ENCODE results near the gene EPB42.

Gene EPB42

GRCh38 chr15:43220991-43221403 is at the start of gene EPB42:
EPB42 (minus strand) TSS chr15:43221018; CDS start chr15:43220825, 193 bp downstream.
- no peak for DNase-seq

DNA sequence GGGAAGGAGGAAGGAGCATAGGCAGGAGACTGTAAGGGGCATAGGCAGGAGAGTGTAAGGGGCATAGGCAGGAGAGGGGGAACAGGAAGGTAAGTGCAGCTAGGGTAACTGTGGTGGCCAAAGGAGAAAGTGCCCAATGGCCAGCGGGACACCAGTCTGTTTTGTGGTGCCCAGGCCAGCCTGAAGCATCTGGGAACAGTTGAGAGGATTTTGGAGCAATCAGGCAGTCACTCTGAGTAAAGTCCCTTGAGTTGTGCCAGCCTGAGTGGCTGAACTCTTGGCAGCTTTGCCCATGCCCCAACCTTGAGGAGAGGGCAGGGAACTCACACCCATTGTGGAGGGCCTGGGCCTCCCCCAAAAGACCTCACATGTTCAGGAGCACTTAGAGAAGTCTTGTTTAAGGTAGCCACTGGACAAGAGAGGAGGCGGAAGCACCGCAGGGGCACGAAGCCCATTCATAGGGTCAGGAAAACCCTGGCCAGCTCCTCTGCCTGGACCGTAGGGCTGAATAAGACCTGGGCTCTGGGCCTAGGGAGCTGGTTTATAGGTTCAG is 49.4 kb upstream of the EPB42 start:
- DNase-seq = no peak

- DNase-seq = peak; percentile 16
Observed at GRCh38 chr15:43268111-43269105, 47.6 kb upstream of the EPB42 start.

DNA sequence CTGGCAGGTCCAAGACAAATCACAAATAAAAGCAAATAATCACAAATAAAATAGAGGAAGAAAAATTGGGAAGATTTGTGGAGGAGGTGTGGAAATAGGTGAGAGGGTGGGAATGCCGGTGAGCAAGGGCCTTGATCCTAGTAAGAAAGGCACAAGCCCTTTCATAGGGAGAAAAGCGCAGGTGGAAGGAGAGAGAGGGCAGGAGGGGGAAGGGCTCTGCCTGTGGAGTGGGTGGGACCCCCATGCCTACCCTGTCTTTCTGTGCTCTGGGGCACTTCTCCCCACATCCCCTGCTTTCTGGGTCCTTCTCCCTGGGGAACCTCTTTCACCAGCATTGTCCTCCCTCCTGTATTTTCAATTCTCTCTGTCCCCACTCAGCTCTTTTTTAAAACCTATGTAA is 46.6 kb upstream of the EPB42 start:
- DNase-seq = no peak

GRCh38 chr15:43266834-43267233 is 46.0 kb upstream of the EPB42 start, which contains the start of gene TGM5:
TGM5 (minus strand) TSS chr15:43266928; CDS start chr15:43266849, 79 bp downstream.
- no peak for DNase-seq

DNA sequence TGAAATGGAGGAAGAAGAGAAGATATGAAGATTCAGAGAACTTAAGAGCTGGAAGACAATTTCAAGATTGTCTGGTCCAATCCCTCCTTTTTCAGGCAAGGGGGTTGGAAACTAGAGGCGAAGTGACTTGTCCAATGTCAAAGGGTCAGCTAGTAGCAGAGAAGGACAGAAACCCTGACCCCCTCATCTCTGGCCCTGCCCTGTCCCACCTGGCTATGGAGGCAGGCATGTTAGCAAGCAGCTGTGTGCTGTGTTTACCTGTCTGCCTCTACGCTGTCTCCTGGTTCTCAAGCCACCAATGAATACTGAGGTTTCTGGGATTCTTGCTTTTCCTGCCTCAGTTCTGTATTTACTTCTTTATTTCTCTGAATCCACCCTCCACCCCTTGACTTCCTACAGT is 45.6 kb upstream of the EPB42 start:
- no peak for DNase-seq

DNA sequence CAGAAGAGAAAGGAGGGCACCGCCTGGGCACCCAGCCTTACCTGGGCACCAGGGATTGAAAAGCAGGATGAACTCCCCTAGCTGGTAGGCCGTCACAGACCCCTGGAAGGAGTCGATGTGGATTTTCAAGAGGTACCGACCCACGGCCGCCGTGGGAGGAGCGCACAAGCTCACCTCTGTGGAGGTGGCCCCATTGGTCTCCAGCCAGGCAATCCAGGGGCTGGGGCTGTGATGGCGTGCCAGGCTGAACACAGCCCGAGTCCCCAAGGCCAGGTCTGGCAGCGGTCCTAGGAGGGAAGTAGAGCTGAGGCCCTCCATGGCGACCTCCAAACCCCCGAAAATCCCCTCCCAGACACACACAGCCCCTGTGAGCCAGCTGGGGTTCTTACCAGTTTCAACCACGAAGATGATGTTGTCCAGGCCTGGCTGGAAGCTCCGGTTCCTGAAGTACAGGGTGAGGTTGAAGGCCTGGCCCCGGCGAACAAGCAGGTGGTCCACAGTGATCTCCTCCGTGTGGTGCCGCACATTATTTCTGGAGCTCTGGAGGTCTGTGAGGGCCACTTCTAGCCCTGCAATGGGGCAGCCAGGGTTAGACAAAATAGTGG is 39.3 kb upstream of the EPB42 start:
- no peak for DNase-seq

DNA sequence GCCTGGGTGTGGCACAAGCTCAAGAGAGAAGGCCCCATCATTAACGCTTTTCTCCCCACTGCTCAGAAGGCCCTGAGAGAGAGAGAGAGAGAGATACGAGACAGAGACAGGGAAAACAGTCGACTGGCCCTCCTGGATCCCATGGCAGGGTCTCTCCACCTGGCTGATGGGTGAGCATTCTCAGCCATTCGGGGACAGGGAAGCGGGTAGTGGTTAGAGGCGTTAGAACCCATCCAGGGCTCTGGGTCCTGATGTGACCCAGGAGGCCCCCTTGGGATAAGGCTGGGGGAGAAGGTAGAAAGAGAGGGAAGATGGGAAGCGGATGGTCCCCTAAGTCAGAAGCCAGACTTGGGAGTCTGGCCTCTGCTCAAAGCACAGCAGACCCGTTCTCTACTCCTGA is 38.0 kb upstream of the EPB42 start:
- DNase-seq = no peak

GRCh38 chr15:43256341-43256740 is 35.5 kb upstream of the EPB42 start:
- DNase-seq = no peak

DNA sequence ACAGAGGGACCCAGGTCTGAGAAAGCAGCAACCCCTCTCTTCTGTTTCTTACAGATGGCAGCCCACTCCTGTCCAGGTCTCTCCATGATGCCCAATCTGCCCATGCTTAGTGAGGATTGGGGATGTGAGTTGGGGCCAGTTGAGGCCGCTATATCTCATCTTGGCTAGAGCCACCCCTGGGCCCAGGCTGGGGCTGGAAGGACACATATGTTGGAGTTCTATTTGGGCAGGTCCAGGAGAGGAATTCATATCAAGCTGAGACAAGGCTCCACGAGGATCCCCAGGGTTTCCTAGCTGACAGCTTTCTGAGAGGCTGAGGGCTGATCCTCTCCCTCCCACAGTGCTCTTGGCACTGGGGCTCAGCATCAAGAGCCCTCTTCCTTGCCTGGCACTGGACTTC is 34.6 kb upstream of the EPB42 start:
- no peak for DNase-seq

DNA sequence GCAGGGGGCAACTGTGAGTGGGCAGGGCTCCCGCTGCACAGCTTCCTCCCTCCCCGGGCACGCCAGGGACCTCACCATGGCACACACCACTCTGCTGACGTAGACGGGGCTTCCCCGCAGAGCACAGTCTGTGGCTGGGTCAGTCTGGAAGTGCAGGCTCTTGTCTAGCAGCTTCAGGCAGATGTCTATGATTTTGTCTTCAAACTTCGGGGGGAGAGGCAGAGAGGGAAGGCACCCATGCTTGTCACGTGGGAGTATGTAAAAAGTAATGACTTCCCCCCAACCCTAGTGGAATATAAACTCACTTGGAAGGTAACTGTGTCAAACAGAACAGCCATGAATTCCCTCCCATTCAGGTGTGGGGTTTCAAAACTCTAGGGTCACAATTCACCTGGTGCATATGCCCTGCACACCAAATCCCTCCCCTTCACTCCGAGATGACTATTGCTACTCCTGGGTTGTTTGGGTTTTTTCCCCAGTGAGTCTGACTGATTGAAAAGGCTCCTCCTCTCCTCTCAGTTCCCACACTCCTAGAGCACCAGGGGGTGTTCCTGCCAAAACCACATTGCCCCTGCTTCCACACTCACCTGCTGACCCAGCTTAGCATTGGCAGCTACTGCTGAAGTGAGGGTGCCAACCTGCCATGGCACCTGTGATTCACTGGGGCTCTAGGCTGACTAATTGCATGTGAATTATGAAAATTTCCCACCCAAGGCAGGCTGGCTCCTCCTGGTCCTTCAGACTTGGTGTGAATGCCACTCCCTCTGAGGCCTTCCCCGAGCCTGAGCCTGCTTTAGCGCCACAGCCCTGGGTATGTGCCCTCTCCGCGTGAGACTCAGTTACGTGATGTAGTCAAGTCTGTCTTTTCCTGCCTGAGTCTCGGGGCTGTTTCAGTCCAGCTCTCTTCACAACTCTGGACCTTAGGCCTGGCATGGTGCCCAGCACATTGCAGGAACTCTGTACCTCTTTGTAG is 32.9 kb upstream of the EPB42 start:
- DNase-seq = peak; percentile 6

- no peak for DNase-seq
Observed at GRCh38 chr15:43251871-43252250, 31.0 kb upstream of the EPB42 start.

GRCh38 chr15:43251185-43251870 is 30.5 kb upstream of the EPB42 start:
- no peak for DNase-seq

DNA sequence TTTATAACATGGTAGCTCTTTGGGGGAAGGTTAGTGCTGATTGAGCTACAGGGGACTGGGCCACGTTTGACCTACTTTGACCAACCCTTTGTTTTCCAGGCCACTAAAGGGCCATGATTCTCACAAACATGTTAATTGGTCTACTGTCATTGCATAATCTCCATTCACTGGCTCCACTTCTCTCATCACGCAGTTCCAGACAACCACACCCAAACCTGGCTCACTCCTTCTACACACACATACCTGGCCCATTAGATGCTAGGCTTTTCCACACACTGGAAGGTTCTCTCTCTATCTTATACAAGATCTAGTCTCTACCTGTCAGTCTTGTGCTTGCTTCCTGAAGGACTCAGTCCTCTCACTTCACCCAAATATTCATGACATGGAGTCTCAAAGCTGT is 30.0 kb upstream of the EPB42 start:
- no peak for DNase-seq

DNA sequence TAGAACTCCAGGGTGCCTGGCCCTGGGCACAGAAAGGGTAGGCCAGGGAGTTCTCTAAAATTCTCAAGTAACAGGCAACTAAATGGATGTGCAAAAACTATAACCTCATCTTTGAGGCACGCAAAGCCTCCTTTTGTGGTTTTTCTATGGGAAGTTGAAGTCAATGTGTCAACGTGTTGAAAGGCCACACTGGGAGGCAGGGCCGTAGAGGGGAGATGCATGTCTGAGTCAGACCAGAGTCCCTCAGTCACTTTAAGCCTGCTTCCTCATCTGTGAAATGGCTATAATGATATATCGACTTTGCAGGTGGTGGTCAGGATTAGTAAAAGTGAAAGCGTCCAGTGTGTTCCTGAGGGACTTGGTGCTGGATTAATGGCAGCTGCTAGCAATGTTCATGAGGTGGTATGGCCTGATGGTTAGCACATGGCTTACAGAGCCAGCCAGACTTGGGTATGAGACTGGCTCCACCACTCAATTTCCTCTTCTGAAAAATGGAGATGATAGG is 28.9 kb upstream of the EPB42 start:
- DNase-seq = peak; percentile 90

- peak; percentile 25 for DNase-seq
Observed at GRCh38 chr15:43249236-43249635, 28.4 kb upstream of the EPB42 start.

GRCh38 chr15:43246261-43246774 is 25.5 kb upstream of the EPB42 start:
- no peak for DNase-seq

GRCh38 chr15:43244092-43244491 is 23.3 kb upstream of the EPB42 start:
- DNase-seq = no peak

GRCh38 chr15:43243020-43243645 is 22.3 kb upstream of the EPB42 start:
- DNase-seq = no peak

DNA sequence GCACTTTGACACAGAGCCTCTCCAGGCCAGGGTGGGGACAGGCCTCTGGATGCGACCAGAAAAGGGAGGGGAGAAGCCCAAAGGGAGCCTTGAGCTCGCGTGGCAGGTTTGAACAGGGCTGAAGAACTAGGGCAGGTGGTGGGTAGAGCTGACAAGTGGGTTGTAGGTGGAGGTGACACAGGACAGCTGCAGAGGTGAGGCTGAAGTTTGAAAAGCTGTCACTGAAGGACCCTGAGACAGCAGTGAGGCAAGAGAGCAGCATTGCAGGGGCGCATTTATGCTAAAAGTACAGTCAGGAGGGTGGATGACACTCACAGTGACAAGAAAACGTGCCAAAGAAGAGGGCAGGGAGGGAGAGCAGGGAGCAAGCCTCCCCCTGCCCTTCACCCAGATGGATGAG is 21.8 kb upstream of the EPB42 start:
- no peak for DNase-seq

DNA sequence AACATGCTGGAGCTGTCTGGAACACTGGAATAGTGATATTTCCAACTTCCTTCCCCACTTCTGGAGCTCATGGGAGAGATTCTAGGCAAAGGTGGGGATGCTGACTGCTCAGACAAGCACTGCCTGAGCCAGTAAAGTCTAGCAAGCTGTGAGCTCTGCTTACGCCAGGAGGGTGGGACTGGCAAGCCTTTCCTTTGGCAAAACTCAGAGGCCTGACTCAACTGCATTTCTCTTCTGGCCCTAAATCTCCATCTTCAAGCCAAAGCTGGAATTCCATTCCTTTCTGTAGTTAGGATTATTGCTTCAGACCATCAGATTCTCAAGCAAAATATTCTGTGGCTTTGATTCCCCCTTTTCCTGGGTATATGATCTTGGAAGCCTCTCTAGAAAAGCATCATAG is 20.3 kb upstream of the EPB42 start:
- peak; percentile 61 for DNase-seq
